Measurements from ENCODE around the gene LMCD1. TPM values are rescaled to one million over a fixed set of nuclear protein-coding genes. Genes with fewer than 3 reads are reported as not detected.

The LMCD1 gene
- total and polyA plus RNA-seq, 8 donors, result 67.0 to 86.4 (median 79.6) TPM

DNA sequence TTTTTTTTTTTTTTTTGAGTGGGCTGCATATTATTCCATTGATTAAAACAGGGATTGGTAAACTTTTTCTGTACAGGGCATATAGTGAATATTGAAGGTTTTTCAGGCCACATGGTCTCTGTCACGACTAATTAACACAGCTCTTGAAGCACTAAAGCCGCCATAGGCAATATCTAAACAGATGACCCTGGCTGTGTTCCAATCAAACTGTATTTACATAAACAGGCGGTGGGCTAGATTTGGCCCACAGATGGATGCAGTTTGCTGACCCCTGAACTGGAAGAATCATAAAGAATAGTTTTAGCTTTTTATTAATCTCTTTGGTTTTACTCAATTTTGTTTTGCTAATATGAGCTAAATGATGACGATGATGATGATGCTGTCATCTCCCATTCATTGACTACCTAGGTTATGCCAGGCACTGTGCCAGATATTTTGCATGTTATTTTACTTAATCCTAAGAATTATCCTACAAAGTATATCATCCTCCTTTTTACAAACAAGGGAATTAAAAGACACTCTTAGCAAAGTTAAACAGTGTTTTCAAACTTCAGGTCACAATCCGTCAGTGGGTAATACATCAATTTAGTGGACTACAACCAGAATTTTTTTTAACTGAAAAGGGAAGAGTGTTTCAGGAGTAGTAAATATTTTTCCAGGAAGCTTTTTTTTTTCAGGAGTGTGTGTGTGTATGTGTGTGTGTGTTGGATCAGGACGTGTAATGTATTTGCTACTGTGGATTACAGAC, 54.3 kb downstream of the LMCD1 start:
- Histone ChIP-seq H3K9me3 (no peaks in the 10 kb centered on the region), H3K36me3 (peaks cover 0 to 22% of the 10 kb centered on the region in 2 donors), H3K27ac (peak overlapping the region; percentile 45 to 70), H3K4me3 (no peak overlapping the region), H3K4me1 (peaks cover 3 to 11% of the 10 kb centered on the region in 2 donors), H3K27me3 (no peaks in the 10 kb centered on the region)
- ATAC-seq (no peak), DNase-seq (no peak)
- intact Hi-C loops (cut with DNase I), result no loop called here
- TF ChIP-seq, protein P1, sequence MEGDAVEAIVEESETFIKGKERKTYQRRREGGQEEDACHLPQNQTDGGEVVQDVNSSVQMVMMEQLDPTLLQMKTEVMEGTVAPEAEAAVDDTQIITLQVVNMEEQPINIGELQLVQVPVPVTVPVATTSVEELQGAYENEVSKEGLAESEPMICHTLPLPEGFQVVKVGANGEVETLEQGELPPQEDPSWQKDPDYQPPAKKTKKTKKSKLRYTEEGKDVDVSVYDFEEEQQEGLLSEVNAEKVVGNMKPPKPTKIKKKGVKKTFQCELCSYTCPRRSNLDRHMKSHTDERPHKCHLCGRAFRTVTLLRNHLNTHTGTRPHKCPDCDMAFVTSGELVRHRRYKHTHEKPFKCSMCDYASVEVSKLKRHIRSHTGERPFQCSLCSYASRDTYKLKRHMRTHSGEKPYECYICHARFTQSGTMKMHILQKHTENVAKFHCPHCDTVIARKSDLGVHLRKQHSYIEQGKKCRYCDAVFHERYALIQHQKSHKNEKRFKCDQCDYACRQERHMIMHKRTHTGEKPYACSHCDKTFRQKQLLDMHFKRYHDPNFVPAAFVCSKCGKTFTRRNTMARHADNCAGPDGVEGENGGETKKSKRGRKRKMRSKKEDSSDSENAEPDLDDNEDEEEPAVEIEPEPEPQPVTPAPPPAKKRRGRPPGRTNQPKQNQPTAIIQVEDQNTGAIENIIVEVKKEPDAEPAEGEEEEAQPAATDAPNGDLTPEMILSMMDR (IDR thresholded peaks at IDR 0.05), result no peak

DNA sequence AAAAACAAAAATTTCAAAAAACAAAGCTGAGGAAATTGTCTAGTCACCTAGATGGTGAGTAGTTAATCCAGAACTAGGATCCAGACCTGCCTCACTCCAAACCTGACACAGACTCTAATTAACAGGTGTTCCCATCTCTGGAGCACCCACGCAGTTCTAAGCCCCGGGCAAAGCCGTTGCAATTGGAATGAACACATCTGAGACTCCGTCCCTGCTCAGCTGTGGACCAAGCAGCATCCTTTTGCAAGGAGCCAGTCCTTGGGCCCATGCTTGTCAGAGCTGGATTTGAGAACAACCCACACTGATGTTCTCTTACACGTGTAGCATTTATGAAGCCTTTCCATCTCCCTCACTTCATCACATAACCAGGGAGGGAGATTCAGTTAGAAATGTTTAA, 54.8 kb downstream of the LMCD1 start:
- peaks cover 3 to 13% of the 10 kb centered on the region in 2 donors for H3K4me1 ChIP-seq
- TF ChIP-seq, protein P1 (IDR thresholded peaks at IDR 0.05), result no peak
- intact Hi-C loops (cut with DNase I), result no loop called here

DNA sequence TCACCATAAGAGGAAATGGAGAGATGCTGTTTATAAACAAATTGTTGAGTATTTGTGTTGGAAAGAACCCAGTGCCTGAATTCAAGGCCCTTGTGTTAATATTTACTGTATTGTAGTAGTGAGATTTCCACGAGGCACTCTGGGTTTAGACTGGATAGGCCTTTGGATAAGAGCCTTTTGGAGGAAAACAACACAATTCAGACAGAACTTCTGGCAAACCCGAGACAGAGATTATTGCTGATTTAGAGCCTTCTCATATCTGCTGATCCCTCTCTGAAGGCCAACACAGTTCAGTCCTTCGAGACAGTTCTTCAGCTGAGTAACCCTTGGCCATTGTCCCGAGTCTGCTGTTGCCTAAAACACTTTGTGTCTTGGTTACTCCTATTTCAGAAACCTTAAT, 55.7 kb downstream of the LMCD1 start:
- ATAC-seq, result peak; percentile 17
- intact Hi-C loops (cut with DNase I), result no loop called here
- Histone ChIP-seq H3K4me3 (no peak overlapping the region), H3K27me3 (no peaks in the 10 kb centered on the region), H3K4me1 (peaks cover 3 to 13% of the 10 kb centered on the region in 2 donors), H3K27ac (peak overlapping the region in 1 of 2 donors; percentile 48), H3K36me3 (peaks cover 0 to 12% of the 10 kb centered on the region in 2 donors), H3K9me3 (no peaks in the 10 kb centered on the region)
- TF ChIP-seq, protein P1 (IDR thresholded peaks at IDR 0.05), result no peak
- DNase-seq, result peak in 1 of 4 donors; percentile 60

More for the DNA sequence above, 54.8 kb downstream of the LMCD1 start:
- H3K9me3 ChIP-seq, result no peaks in the 10 kb centered on the region
- DNase-seq (no peak), ATAC-seq (no peak)
- H3K36me3 ChIP-seq, result peaks cover 0 to 21% of the 10 kb centered on the region in 2 donors
- no peak overlapping the region for H3K4me3 ChIP-seq
- H3K27ac ChIP-seq, result peak overlapping the region in 1 of 2 donors; percentile 4
- no peaks in the 10 kb centered on the region for H3K27me3 ChIP-seq

DNA sequence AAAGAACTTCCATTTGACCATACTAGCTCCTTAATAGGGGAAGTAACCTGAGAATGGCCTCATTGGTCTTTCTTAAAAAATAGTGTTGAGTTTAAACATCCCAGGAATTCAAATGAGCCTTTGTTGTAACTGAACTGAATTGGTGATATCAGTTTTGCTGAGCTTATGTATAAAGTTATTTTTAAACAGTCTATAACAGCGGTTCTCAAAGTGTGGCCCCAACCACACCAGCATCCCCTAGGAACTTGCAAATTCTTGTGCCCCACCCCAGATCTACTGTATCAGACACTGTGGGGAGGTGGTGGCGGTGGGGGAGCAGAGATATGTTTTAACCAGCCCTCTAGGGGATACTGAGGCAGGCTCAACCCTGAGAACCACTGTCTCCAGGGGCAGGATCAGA, 57.0 kb downstream of the LMCD1 start:
- Histone ChIP-seq H3K9me3 (no peaks in the 10 kb centered on the region), H3K36me3 (no peaks in the 10 kb centered on the region), H3K27ac (peak overlapping the region in 1 of 2 donors; percentile 23), H3K4me3 (no peak overlapping the region), H3K27me3 (no peaks in the 10 kb centered on the region), H3K4me1 (peaks cover 3 to 13% of the 10 kb centered on the region in 2 donors)
- intact Hi-C loops (cut with DNase I), result no loop called here
- TF ChIP-seq, protein P1 (IDR thresholded peaks at IDR 0.05), result no peak
- ATAC-seq, result no peak
- DNase-seq, result no peak

DNA sequence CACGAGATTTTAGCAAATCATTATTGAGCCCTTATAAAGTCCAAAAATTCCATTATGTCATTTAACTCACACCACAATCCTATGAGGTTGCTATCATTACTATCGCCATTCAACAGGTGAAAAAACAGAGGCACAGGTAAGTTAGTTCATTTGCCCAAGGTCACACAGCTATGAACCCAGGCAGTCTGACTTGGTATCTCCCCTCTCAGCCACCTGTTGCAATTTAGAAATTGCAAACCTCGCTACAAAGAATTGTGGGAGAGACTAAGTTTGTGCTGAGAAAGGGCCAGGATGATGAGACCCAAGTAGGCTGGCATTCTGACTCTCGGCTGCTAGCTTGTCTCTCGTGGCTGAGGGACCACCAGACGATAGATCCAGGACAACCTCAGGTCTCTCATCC, 57.7 kb downstream of the LMCD1 start:
- Histone ChIP-seq H3K27ac (no peak overlapping the region), H3K4me1 (peaks cover 3 to 13% of the 10 kb centered on the region in 2 donors), H3K4me3 (no peak overlapping the region), H3K9me3 (no peaks in the 10 kb centered on the region), H3K27me3 (no peaks in the 10 kb centered on the region), H3K36me3 (no peaks in the 10 kb centered on the region)
- ATAC-seq, result no peak
- intact Hi-C loops (cut with DNase I), result no loop called here
- TF ChIP-seq, protein P1 (IDR thresholded peaks at IDR 0.05), result no peak
- no peak for DNase-seq
